GM12878 (cell line): ENCODE measurements around the gene PRICKLE4. TPM values are rescaled to one million over a fixed set of nuclear protein-coding genes. Genes with fewer than 3 reads are reported as not detected.

ENCODE experiments used
- ATAC-seq: fragments of 200-7000 bp; cut with Tn5 transposase; 3 replicates; pipeline ENCODE4 v1.9.1; 2020; ENCODE audit warnings: mild to moderate bottlenecking, moderate library complexity
- BruUV-seq: library from RNA; stranded (reverse); fragments of 400-500 nt; replicated peaks from 2 replicates; lab custom pipeline; 2021; lab: Mats Ljungman, UMichigan
- CTCF ChIA-PET: fragments of 300-600 bp; sonication (Branson Sonifier 250); formaldehyde crosslinking; extraction: SDS; loops from one replicate; lab custom pipeline; 2021; ENCODE audit warnings: inconsistent platforms; lab: Yijun Ruan, JAX
- POLR2A ChIA-PET: fragments of 350-600 bp; formaldehyde crosslinking; extraction: SDS; loops from one replicate; lab custom pipeline; 2021; ENCODE audit warnings: inconsistent platforms; lab: Charles Lee
- RAD21 ChIA-PET: fragments of 300-600 bp; sonication (Branson Sonifier 250); formaldehyde crosslinking; loops from one replicate; lab custom pipeline; 2023; ENCODE audit warnings: antibody characterized with exemption; ENCODE audit not compliant: unreplicated experiment; lab: Charles Lee
- SMC1A ChIA-PET: fragments of 300-600 bp; sonication (Branson Sonifier 250); formaldehyde crosslinking; loops from one replicate; lab custom pipeline; 2023; ENCODE audit not compliant: unreplicated experiment, uncharacterized antibody; lab: Charles Lee
- DNase-seq: peaks from one replicate; pipeline ENCODE4 v3.0.0-alpha.2; 2011; ENCODE audit warnings: low read depth, low spot score
- FAIRE-seq: peaks from 3 replicates; lab custom pipeline; 2011; peaks lifted over from hg19 to GRCh38; lab: Jason Lieb, UNC
- H2AFZ ChIP-seq: 2 replicates; pipeline ENCODE4 v1.6.0; 2011; ENCODE audit warnings: low read depth, low read length, control low read depth; ENCODE audit not compliant: control insufficient read depth
- H3K27ac ChIP-seq: 2 replicates; pipeline ENCODE4 v1.5.1; 2011; ENCODE audit warnings: control low read depth; ENCODE audit not compliant: control insufficient read depth, insufficient read depth
- H3K27me3 ChIP-seq, 2 experiments: replicated peaks in 1 of 2; 2 replicates each; pipeline versions ENCODE4 v1.6.0 to v1.6.1; 2011; ENCODE audit warnings: low read length in 1 of 2; ENCODE audit not compliant: control insufficient read depth in 2 of 2, insufficient read depth in 2 of 2
- H3K36me3 ChIP-seq, 2 experiments: 2 replicates each; pipeline ENCODE4 v1.5.1; 2011; ENCODE audit warnings: low read length in 1 of 2; ENCODE audit not compliant: control insufficient read depth in 2 of 2, insufficient read depth in 2 of 2
- H3K4me1 ChIP-seq: 2 replicates; pipeline ENCODE4 v1.6.1; 2011; ENCODE audit warnings: mild to moderate bottlenecking, low read length, moderate library complexity, mixed read lengths; ENCODE audit not compliant: control insufficient read depth, insufficient read depth
- H3K4me2 ChIP-seq: 2 replicates; pipeline ENCODE4 v1.6.0; 2011; ENCODE audit warnings: control low read depth; ENCODE audit not compliant: control insufficient read depth, insufficient read depth
- H3K4me3 ChIP-seq: fragments of 200-600 bp; sonication (generic); 2 replicates; pipeline ENCODE4 v1.5.1; 2016
- H3K79me2 ChIP-seq: 2 replicates; pipeline ENCODE4 v1.6.0; 2011; ENCODE audit warnings: low read length; ENCODE audit not compliant: control insufficient read depth, insufficient read depth
- H3K9ac ChIP-seq: 2 replicates; pipeline ENCODE4 v1.8.0; 2011; ENCODE audit warnings: low read length, control low read depth, mixed read lengths; ENCODE audit not compliant: control insufficient read depth, insufficient read depth
- H3K9me3 ChIP-seq: replicated peaks from 3 replicates; pipeline ENCODE4 v1.5.1; 2011; ENCODE audit warnings: mild to moderate bottlenecking, low read length; ENCODE audit not compliant: control insufficient read depth, insufficient read depth
- H4K20me1 ChIP-seq: 2 replicates; pipeline ENCODE4 v1.6.0; 2011; ENCODE audit not compliant: control insufficient read depth, insufficient read depth
- CEBPZ ChIP-seq: fragments of 150-350 bp; IDR thresholded peaks from 2 replicates; pipeline ENCODE4 v1.6.1; 2016; ENCODE audit warnings: low read depth, low read length
- CTCF ChIP-seq, 3 experiments: IDR thresholded peaks in 2 of 3; conservative IDR thresholded peaks in 1 of 3; 2 replicates each; pipeline ENCODE4 v1.5.1; 2011; ENCODE audit warnings: low read depth in 3 of 3, low read length in 3 of 3, mild to moderate bottlenecking in 3 of 3, control low read depth in 2 of 3, moderate library complexity in 2 of 3, inconsistent platforms in 1 of 3, mixed read lengths in 1 of 3; ENCODE audit not compliant: control insufficient read depth in 2 of 3, insufficient read depth in 1 of 3; ENCODE audit errors: extremely low read depth in 1 of 3
- MTA3 ChIP-seq: IDR thresholded peaks from 2 replicates; pipeline ENCODE4 v1.6.1; 2012; ENCODE audit warnings: low read length, inconsistent platforms, borderline replicate concordance
- RCOR1 ChIP-seq: conservative IDR thresholded peaks from 2 replicates; pipeline ENCODE4 v1.6.1; 2012; ENCODE audit warnings: low read depth, low read length, improper control_type of control experiment
- SREBF1 ChIP-seq: IDR thresholded peaks from 2 replicates; pipeline ENCODE4 v1.6.1; 2012; ENCODE audit warnings: mild to moderate bottlenecking, low read length
- WGBS: methylation state at CpG from one replicate; pipeline ENCODE4 v1.1.6; 2016; ENCODE audit warnings: low lambda C conversion rate; ENCODE audit not compliant: insufficient replicate concordance, insufficient coverage; ENCODE audit errors: missing lambda C conversion rate; 5-methylcytosine and 5-hydroxymethylcytosine counted together
- in situ Hi-C: fragments of 300-500 bp; cut with MboI; formaldehyde crosslinking; loops from 9 replicates; pipeline ENCODE4 v1.14.3; 2018; ENCODE audit warnings: mixed read lengths
- intact Hi-C: fragments of 100-400 bp; cut with micrococcal nuclease; formaldehyde crosslinking; loops from one replicate; pipeline ENCODE4 v1.14.2; 2022; ENCODE audit not compliant: unreplicated experiment
- polyA plus RNA-seq, 11 experiments: library from polyadenylated mRNA; depleted of rRNA in 4 of 11; unstranded in 6 of 11; stranded (reverse) in 5 of 11; fragments of >200 nt; fragmentation: Nextera tagmentation in 4 of 11; fragmentation: Illumina TruSeq in 1 of 11; extraction: Ambion mirVana in 4 of 11; extraction: Trizol in 1 of 11; gene quantifications; 1 replicate in 1 of 11; 2 replicates in 10 of 11; pipeline versions ENCODE4 v1.2.1 to v1.2.3, GENCODE V29; 2011 to 2016; ENCODE audit warnings: inconsistent platforms in 2 of 11, missing spikeins in 2 of 11, low read depth in 1 of 11
- total RNA-seq, 4 experiments: library from RNA; depleted of rRNA in 3 of 4; stranded (reverse); fragments of >200 nt in 3 of 4; fragmentation: Illumina TruSeq in 1 of 4; extraction: Trizol in 1 of 4; gene quantifications; 2 replicates each; pipeline versions ENCODE4 v1.2.1 to v1.2.3, GENCODE V29; 2013 to 2021

Gene PRICKLE4
- total and polyA plus RNA-seq, 10 of the 15 experiments (the other 5 are each of a cell fraction or from before 2014, with no cell fraction given) = 0.33 to 0.85 (median 0.35) TPM; not detected in 7

- TF ChIP-seq SREBF1 = no peak
Measured at GRCh38 chr6:41814629-41815028, 34.0 kb downstream of the PRICKLE4 start (continued).

GRCh38 chr6:41815587-41815986 is 35.0 kb downstream of the PRICKLE4 start:
- ATAC-seq (no peak), FAIRE-seq (no peak), DNase-seq (no peak)
- ChIA-PET RAD21 (no interaction called here), SMC1A (interaction anchor here (0.5 to 1.5 kb wide), 3 partner anchors 18 to 473 kb away, joined by 3 to 4 read pairs (median 3); no protein-coding TSS in a partner anchor), POLR2A (interaction anchor here (0.6 kb wide), 1 partner anchor 512 kb away, joined by 3 read pairs; no protein-coding TSS in a partner anchor), CTCF (interaction anchor here (1.2 to 2.6 kb wide), 3 partner anchors 12 to 229 kb away, joined by 3 to 9 read pairs (median 8); no protein-coding TSS in a partner anchor)
- no peak overlapping the region for H2AFZ ChIP-seq
- WGBS = 100% methylated on average over 1 of the region's 1 CpG
- TF ChIP-seq CTCF (IDR thresholded peaks at IDR 0.05 in 2 of 3, conservative IDR thresholded peaks at IDR 0.05 in 1 of 3; ENCODE audit: control insufficient read depth in 2 of 3, extremely low read depth in 1 of 3, insufficient read depth in 1 of 3, low read depth in 3 of 3, low read length in 3 of 3) (no peak), CEBPZ (no peak), RCOR1 (no peak), MTA3 (no peak)
- H3K4me1 ChIP-seq = no peaks in the 10 kb centered on the region
- no peaks in the 10 kb centered on the region for H4K20me1 ChIP-seq
- no peaks in the 10 kb centered on the region for H3K36me3 ChIP-seq
- intact Hi-C loops (no loop called here), in situ Hi-C loops (no loop called here)
- no peaks in the 10 kb centered on the region for H3K79me2 ChIP-seq
- H3K27me3 ChIP-seq = no peaks in the 10 kb centered on the region
- BruUV-seq = no TSS peak
- no peak overlapping the region for H3K27ac ChIP-seq
- H3K9ac ChIP-seq = no peak overlapping the region
- H3K4me3 ChIP-seq = no peak overlapping the region
- H3K4me2 ChIP-seq = no peak overlapping the region
- no peaks in the 10 kb centered on the region for H3K9me3 ChIP-seq
